HG02943 (cell line): ENCODE data around the gene ALS2.
"Not testable (repeated sequence)": the region's sequence is repeated elsewhere in the genome, so short reads cannot be mapped to it uniquely, and the experiment has no call there.

ENCODE experiments used
- ATAC-seq: cut with Tn5 transposase; IDR thresholded peaks from one replicate; pipeline ENCODE4 v1.9.1; 2021; ENCODE audit warnings: mild to moderate bottlenecking, low read depth, moderate library complexity; ENCODE audit not compliant: unreplicated experiment

ALS2 gene

DNA sequence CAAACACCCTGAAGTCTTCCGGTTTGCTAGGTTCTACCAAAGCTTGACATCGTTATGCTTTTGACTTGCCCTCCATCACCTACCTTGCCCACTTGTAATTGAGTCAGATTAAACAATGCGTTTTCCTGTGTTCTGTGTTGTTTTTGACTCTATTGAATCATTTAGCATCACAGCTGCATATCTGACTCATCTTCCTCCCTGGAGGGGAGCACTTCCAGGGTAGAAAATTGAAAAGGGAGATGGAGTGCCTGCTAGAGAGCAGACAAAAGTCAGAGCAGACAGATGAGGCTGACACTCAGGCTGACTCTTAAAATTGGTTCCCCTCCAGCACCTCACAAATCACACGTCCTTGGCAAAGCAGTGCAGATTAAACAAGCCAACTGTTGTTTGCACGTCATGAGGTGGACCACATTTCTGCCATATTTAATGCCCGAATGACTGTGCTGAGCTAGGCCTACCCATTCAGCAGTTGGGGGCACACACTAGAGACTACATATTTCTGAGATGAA, 84.5 kb downstream of the ALS2 start:
- no peak for ATAC-seq

DNA sequence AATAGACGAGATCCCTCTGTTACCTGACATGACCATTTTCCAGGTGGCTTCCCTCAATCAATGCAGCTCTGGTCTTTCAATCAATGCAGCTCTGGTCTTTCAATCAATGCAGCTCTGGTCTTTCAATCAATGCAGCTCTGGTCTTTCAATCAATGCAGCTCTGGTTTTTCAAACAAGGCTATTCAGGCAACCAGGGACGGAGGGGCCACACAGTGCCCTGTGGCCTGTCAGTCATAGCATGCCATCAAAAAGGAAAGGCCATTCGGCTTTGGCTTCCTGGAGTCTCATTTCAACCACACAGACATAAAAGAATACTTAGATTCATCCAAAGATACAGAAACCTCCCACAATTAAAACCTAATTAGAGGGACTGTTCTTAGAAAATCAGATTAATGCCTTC, 95.6 kb downstream of the ALS2 start:
- no peak for ATAC-seq

DNA sequence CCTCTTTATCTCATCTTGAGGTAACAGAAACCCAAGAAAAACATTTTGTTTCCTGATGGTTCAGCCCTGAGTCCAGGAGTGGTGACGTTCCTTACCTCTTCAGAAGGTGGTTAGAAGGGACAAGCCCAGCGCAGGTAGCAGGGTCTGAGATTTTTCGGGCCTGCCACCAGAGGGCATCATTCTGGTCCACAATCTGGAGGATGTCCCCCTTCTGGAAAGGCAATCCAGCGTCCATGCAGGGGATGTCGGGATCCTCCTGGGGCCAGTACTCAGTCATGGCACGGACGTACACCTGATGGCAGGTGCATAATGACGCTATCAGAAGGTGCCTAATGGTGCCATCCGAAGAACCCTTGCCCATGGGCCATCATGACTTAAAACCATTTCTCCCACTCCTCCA, 100.0 kb downstream of the ALS2 start:
- no peak for ATAC-seq

DNA sequence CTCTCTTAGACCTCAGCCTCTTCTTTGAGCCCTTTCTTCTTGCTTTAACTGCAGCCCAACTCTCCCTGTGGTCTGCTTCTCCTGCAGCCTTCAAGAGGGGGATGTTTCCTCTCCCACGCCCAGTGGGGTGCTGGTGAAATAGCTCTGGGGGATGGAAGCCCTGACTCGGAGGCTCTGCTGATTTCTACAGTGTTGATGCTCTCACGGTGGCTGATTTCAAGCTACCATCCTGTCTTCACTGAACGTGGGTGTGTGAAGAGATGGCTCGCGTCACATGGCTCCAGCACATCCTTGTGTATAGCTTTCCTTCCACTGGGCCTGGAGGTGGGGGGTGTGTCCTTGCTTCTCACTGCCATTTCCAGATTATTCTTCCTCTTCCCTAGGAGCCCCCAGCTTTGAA, 102.3 kb downstream of the ALS2 start:
- ATAC-seq = no peak

DNA sequence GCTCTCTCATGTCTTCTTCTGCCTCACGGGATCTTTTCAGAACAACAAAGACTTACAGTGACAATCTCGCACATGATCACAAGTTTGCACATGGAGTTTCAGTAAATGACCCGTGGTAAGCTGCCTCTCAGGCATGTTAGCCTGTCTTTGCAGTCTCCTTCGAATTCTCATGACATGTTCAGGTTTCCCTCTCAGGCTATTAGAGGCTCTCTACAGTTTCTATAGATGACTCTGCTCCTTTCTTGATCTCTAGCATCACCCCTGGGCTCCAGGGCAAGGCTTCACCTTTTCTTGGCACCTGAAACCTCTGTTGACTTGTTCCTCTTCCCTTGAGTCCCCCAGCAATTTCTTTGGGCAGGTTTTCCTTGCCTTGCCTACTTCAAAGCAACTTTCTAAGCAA, 105.3 kb downstream of the ALS2 start:
- ATAC-seq = no peak

DNA sequence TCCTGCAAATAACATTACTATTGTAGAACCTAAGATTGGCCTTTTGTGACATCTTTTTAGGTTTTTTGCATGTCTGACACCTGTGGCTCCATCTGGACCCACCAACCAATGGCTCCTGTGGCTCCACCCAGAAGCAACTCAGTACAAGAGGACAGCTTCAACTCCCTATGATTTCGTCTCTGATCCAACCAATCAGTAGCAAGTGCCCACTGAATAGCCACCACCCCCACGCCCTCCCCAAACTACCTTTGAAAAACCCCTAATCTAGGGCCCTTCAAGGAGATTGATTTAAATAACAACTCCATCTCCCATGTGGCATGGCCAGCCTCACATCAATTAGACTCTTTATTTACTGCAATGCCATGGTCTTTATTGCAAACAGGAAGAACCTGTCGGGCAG, 105.9 kb downstream of the ALS2 start:
- no peak for ATAC-seq

DNA sequence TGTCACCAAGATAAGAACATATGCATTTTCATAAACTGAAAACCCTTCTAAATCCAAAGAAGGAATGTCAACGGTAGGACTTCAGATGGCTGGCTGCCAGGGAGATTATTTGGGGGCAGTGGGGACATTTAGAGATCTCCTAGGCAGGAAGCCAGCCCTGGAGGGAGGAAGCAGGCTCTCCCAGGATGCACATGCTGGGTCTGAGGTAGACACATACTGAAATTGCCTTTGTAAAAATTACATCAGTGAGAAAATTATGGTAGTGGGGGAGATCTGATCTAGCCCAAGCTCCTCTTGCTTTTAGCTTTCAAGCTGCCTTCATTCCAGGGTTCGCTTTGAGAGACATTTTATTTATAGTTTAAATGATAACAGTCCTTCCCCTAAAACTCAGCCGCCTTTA, 106.4 kb downstream of the ALS2 start:
- ATAC-seq = no peak

DNA sequence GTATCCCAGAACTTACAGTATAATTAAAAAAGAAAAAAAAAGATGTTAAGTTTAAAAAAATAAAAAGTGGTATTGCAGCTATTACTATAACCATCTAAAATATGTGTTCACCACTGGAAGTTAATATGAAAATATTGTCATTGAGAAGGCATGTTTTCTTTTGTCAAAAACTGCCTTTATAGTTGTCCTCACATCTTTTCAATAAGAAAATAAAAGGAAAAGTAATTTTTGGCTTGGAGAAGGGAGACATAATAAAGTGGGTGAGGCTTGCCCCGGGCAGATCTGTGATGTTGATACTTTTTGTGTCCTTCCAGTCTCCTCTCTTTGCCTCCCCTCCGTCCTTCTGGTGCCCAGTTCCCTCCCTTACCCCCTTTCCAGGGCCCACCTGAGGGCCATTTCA, 107.2 kb downstream of the ALS2 start:
- ATAC-seq = no peak

DNA sequence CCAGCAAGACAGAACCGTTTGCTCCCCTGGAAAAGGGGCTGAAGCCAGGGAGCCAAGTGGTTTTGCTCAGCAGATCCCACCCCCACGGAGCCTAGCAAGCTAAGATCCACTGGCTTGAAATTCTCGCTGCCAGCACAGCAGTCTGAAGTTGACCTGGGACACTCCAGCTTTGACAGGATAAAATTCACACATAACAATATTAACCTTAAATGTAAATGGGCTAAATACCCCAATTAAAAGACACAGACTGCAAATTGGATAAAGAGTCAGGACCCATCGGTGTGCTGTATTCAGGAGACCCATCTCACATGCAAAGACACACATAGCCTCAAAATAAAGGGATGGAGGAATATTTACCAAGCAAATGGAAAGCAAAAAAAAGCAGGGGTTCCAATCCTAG, 109.5 kb downstream of the ALS2 start:
- ATAC-seq = not testable (repeated sequence)

DNA sequence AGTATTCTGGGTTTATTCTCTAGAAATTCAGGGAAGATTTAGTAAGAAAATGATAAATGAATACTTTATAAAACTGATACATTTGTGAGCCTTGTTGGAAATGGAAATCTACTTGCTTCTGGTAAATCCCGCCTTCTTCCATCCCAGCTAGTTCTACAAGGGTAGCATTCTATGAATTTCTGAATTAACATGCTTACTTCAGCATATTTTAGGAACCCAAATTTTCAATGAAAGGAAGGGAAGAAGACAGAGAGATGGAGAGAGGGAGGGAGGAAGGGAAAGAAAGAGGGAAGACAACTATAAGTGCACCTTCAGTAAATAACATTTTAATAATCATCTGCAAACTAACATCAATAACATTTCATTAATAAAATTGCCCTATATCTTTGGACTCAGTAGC, 110.9 kb downstream of the ALS2 start:
- ATAC-seq = no peak

DNA sequence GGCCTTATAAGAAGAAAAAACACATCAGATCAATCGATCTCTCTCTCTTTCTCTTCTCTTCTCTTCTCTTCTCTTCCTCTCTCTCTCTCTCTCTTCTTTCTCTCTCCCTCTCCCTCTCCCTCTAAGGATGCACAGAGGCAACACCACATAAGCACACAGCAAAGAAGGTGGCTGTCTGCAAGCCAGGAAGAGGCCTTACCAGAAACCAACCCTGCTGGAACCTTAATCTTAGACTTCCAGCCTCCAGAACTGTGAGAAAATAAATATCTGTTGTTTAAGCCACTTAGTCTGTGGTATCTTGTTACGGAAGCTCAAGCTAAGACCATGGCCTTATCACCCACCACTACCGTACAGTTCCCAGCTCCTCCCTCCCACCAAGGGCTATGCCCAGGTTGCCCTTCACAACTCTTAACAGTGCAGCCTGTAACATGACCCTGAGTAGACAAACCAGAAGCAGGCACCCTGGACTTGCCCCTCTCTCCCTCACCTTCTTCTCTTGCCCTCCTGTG, 112.3 kb downstream of the ALS2 start:
- ATAC-seq = no peak

DNA sequence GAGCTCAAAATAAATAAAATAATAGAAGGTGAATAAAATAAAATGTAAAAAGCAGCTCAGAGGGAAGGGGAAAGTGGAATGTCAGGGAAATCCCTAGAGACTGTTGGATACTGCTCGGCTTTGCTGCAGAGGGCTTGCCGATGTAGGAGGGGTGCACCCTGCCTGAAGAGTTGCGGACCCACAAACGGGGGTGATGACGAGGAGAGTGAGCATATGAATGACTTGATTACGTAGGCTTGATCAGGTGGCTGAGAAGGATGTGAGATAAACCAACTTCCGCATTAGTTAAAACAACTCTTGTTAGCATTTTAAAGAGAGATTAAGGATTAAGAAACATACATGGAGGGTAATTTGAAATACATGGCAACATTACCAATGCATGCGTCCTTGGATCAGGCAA, 116.4 kb downstream of the ALS2 start:
- ATAC-seq = no peak

DNA sequence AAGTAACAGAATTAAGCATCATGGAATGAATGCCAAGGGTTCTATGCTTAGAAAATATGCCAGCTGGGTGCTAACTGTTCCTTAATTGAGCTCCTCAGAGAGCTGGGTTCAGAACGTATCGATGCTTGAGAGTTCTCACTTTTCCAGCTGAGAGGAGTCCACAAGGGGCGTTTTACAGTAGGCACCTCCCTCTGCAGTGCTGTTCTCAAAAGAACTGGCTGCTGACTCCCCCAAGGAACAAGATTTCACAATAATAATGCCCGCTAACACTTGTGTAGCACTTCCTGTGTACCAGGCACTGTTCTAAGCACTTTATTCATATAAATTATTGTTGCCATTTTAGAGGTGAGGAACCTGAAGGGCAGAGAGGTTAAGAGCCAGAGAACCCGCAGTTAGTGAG, 119.4 kb downstream of the ALS2 start:
- ATAC-seq = no peak

DNA sequence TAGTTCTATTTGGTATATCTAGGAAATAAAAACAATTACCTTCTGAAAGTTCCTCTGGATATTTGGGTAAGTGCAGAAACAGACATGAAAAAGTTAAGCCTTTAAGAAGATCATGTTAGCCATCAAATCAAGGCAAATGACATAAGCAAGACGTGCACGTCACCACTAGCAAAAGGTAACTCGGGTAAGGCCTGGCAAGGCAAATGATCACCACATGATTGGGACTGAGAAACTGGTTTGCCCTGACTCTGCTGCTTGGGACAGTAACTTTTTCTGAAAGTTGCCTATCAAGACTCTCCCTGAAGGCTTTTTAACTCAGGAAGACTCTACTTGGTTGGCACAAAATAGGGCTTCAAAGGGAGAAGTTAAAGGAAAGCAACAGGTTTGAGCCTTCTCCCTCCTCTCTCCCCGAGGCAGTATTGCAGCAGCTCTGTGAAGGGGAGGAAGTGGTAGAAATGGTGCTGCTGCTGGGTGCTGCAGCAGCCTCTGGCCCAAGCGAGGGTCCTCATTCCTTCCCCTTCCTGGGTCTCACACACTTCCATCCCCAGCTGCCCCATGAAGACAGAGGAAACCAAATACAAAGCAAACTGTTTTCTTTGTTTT, 120.3 kb downstream of the ALS2 start:
- ATAC-seq = no peak

DNA sequence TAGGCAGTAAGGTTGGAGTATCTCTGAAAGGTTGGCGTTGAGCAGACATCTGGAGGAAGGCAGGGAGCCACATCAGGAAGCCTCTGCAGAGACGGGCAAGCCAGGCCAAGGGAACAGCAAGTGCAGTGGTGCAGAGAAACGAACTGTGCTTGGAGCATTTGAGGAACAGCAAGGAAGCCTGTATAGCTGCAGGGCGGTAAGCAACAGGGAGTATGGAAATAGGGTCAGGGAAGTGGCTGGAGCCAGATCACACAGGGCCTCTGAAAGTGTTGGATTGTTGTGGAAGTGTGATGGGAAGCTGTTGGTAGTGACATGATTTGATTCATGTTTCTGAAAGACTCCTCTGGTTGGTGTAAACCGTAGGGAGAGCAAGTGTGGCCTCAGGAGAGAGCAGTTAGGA, 124.0 kb downstream of the ALS2 start:
- no peak for ATAC-seq

DNA sequence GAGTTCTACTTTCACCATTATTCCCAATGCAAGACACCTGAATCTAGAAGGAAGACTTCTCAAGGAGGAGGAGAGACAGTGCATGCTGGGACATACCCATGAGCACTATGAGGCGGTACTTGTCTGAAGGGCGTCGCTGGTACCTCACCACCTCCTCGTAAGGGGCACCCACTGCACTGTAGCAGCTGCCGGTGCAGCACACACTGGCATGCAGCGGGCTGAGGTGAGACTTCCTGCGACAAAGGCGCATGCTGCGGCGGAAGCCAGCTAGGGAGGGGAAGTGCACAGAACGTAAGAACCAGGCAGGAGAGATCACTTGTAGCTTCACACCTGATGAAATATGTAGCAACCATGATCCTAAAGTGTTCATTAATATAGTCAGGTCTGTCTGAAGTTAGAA, 124.6 kb downstream of the ALS2 start:
- no peak for ATAC-seq

DNA sequence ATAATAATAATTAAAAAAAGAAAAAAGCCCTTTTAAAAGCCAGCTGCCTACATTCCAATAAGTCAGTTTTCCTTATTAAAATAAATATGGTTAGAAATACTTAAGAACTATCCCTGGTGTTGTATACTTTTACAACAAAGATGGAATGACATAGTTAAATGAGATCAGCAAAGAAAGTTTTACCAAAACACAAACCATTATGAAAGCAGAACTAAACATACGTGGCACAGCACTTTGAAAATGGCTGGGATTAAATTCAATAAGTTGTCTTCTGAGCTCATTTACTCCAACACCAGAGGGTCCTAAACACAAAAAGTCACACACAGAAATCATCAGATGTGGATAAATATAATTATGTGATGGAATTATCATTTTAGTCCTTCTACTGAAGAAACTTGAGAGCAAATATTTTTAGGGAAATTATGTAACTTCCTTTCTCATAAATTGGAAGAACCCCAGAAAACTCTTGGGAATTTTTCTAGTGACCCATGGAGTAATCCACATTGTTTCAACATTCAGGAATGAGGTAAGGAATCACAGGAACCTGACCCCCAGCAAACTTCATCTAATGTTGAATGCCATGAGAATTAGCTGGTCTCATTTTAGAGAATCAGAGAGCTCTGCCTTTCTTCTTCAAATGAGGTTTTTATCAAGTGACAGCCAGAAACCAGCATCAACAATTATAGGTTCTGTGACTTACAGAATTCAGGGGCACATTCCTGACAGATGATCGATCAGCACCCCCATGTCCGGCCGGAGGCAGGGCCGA, 125.9 kb downstream of the ALS2 start:
- ATAC-seq = no peak

DNA sequence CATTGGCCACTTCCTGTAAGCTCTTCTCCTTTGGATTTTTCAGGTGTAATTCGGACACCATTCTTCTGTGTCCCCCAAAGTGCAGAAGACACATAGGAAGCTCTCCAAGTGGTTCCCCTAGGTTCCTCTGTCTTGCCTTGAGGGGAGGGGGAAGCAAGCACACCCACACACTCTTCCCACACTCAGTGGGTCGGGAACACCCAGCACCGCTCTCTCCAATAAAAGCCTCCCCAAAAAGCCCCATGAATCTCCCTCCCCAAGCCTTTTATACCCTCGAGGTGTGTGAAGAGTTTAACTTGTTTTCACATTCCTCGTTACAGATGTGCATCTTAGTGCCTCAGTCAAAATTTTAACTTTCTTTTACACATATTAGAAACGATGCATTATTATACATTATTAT, 127.5 kb downstream of the ALS2 start:
- no peak for ATAC-seq
